Neural cell (in vitro differentiated cells): ENCODE measurements around the gene BRD3OS. TPM values are rescaled to one million over a fixed set of nuclear protein-coding genes. Genes with fewer than 3 reads are reported as not detected.

ENCODE experiments used
- H2AFZ ChIP-seq: fragments of 200-600, 300-800 bp; sonication (generic), shearing (Covaris generic); 2 replicates; pipeline ENCODE4 v1.6.0; 2014; ENCODE audit warnings: low read depth, mild to moderate bottlenecking, antibody characterized with exemption, low read length, moderate library complexity
- H3F3A ChIP-seq: fragments of 200-600 bp; shearing (Covaris generic); 2 replicates; pipeline ENCODE4 v1.6.1; 2016; ENCODE audit warnings: mild to moderate bottlenecking, moderate library complexity, mixed read lengths, antibody characterized with exemption, low read length; ENCODE audit not compliant: insufficient read depth, poor library complexity, severe bottlenecking
- H3K27ac ChIP-seq: fragments of 200-600, 300-800 bp; sonication (generic), shearing (Covaris generic); 2 replicates; pipeline ENCODE4 v1.5.1; 2014; ENCODE audit warnings: mild to moderate bottlenecking, low read length, moderate library complexity
- H3K27me3 ChIP-seq: fragments of 300-800, 200-600 bp; sonication (generic), shearing (Covaris generic); 2 replicates; pipeline ENCODE4 v1.6.0; 2014; ENCODE audit warnings: mild to moderate bottlenecking, low read depth, low read length, moderate library complexity; ENCODE audit not compliant: insufficient read depth
- H3K36me3 ChIP-seq: fragments of 300-800, 200-600 bp; sonication (generic), shearing (Covaris generic); 2 replicates; pipeline ENCODE4 v1.5.1; 2014; ENCODE audit warnings: mild to moderate bottlenecking, antibody characterized with exemption, low read length, moderate library complexity; ENCODE audit not compliant: insufficient read depth
- H3K4me2 ChIP-seq: fragments of 300-800, 200-600 bp; sonication (generic), shearing (Covaris generic); 2 replicates; pipeline ENCODE4 v1.6.0; 2014; ENCODE audit warnings: mild to moderate bottlenecking, low read length
- H3K4me3 ChIP-seq: fragments of 300-800, 200-600 bp; sonication (generic), shearing (Covaris generic); 2 replicates; pipeline ENCODE4 v1.5.1; 2014; ENCODE audit warnings: mild to moderate bottlenecking, low read length, moderate library complexity
- H3K79me2 ChIP-seq: fragments of 200-600 bp; shearing (Covaris generic); replicated peaks from 2 replicates; pipeline ENCODE4 v1.6.0; 2014; ENCODE audit warnings: mild to moderate bottlenecking, low read length, moderate library complexity; ENCODE audit not compliant: insufficient read depth
- H3K9ac ChIP-seq: fragments of 300-800, 200-600 bp; sonication (generic), shearing (Covaris generic); 2 replicates; pipeline ENCODE4 v1.6.1; 2016; ENCODE audit warnings: mild to moderate bottlenecking, low read length, mixed read lengths
- H3K9me2 ChIP-seq: fragments of 200-600 bp; shearing (Covaris generic); 2 replicates; pipeline ENCODE4 v1.6.1; 2016; ENCODE audit warnings: mild to moderate bottlenecking, low read length, mixed read lengths; ENCODE audit not compliant: insufficient read depth
- H3K9me3 ChIP-seq: fragments of 200-600, 300-800 bp; sonication (generic), shearing (Covaris generic); 2 replicates; pipeline ENCODE4 v1.6.1; 2016; ENCODE audit warnings: mild to moderate bottlenecking, mixed run types, low read length, moderate library complexity, mixed read lengths
- H4K20me1 ChIP-seq: fragments of 200-600 bp; shearing (Covaris generic); 2 replicates; pipeline ENCODE4 v1.6.1; 2016; ENCODE audit warnings: mild to moderate bottlenecking, mixed run types; ENCODE audit not compliant: insufficient read depth
- CTCF ChIP-seq: fragments of 450-650 bp; IDR thresholded peaks from 2 replicates; pipeline ENCODE4 v1.5.1; 2014; ENCODE audit warnings: antibody characterized with exemption, mild to moderate bottlenecking, moderate library complexity; ENCODE audit not compliant: poor library complexity, severe bottlenecking
- EP300 ChIP-seq: fragments of 450-650 bp; conservative IDR thresholded peaks from 2 replicates; pipeline ENCODE4 v1.6.1; 2014; ENCODE audit warnings: antibody characterized with exemption, mild to moderate bottlenecking, moderate library complexity; ENCODE audit not compliant: poor library complexity, severe bottlenecking
- EZH2 ChIP-seq: fragments of 200-600, 300-800 bp; shearing (Covaris generic), sonication (generic); IDR thresholded peaks from 2 replicates; pipeline ENCODE4 v1.6.1; 2014; ENCODE audit warnings: antibody characterized with exemption, low read length, borderline replicate concordance, mild to moderate bottlenecking; ENCODE audit not compliant: insufficient read depth, poor library complexity, severe bottlenecking
- MXI1 ChIP-seq: fragments of 450-650 bp; conservative IDR thresholded peaks from 2 replicates; pipeline ENCODE4 v1.6.1; 2014; ENCODE audit warnings: antibody characterized with exemption, mild to moderate bottlenecking; ENCODE audit not compliant: poor library complexity, severe bottlenecking
- POLR2AphosphoS5 ChIP-seq: IDR thresholded peaks from 2 replicates; pipeline ENCODE4 v1.6.1; 2012
- RAD21 ChIP-seq: fragments of 450-650 bp; conservative IDR thresholded peaks from 2 replicates; pipeline ENCODE4 v1.6.1; 2014; ENCODE audit warnings: antibody characterized with exemption, mild to moderate bottlenecking, moderate library complexity
- SMC3 ChIP-seq: fragments of 450-650 bp; conservative IDR thresholded peaks from 2 replicates; pipeline ENCODE4 v1.6.1; 2014; ENCODE audit warnings: antibody characterized with exemption, mild to moderate bottlenecking, moderate library complexity; ENCODE audit not compliant: poor library complexity
- TAF1 ChIP-seq: IDR thresholded peaks from 2 replicates; pipeline ENCODE4 v1.6.1; 2012; ENCODE audit warnings: low read depth
- polyA plus RNA-seq: library from polyadenylated mRNA; depleted of rRNA; stranded (reverse); fragments of >200 nt; gene quantifications from 2 replicates; pipeline ENCODE4 v1.2.3, GENCODE V29; 2014
- TF ChIP-seq, protein P1 (sequence below): IDR thresholded peaks from 2 replicates; pipeline ENCODE4 v1.6.1; 2012; ENCODE audit warnings: borderline replicate concordance

The BRD3OS gene
- polyA plus RNA-seq, 1 donor from 2014 or later = 49.5 TPM

DNA sequence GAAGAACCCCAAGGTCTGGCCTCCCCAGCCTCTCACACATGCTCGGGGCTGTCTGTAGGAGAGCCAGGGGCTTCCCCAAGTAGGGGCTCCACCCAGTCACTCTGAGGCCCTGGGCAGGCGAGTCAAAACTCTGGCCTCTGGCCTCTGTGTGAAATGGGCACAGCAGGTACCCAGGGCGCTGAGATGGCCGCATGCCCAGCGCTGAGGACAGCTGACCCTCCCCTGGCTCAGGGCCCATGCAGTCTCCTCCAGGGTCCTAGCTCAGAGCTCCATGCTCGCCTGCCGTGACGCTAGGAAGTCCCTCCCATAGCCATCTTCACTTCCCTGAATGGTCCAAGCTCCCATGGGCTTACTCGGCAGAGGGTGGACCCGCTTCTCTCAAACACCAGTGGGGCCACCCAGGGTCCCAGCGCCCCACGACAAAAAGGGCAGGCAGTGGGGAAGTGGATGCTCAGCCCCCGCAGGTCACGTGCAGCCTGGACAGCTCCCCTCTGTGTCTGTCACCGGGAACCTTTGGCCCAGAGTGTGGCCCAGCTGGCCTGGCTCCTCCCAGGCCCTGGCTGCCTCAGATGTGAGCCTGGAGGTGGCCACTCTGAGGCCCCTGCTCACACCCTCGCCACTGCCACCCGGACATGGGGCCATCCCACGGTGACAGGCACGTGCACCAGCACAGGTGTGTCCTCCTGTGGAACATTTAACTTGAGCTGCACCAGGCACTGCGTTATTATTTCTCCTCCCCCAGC lies 21.0 kb upstream of the BRD3OS start:
- H3K9me3 ChIP-seq = no peaks in the 10 kb centered on the region
- H3K27ac ChIP-seq = no peak overlapping the region
- no peaks in the 10 kb centered on the region for H4K20me1 ChIP-seq

GRCh38 chr9:134004881-134005280 lies 20.4 kb upstream of the BRD3OS start:
- Histone ChIP-seq H3K9ac (no peak overlapping the region), H3K36me3 (no peaks in the 10 kb centered on the region), H3K9me3 (no peaks in the 10 kb centered on the region), H3K27me3 (no peaks in the 10 kb centered on the region), H3K79me2 (no peaks in the 10 kb centered on the region), H2AFZ (no peak overlapping the region), H3K4me2 (no peak overlapping the region), H3F3A (no peaks in the 10 kb centered on the region), H3K27ac (no peak overlapping the region), H3K4me3 (no peak overlapping the region), H4K20me1 (no peaks in the 10 kb centered on the region), H3K9me2 (no peaks in the 10 kb centered on the region)
- TF ChIP-seq EP300 (no peak), POLR2AphosphoS5 (no peak), EZH2 (no peak), MXI1 (no peak), RAD21 (no peak), SMC3 (no peak), TAF1 (no peak), CTCF (no peak)

More for the DNA sequence above, 21.0 kb upstream of the BRD3OS start:
- no peak overlapping the region for H3K4me2 ChIP-seq
- no peaks in the 10 kb centered on the region for H3F3A ChIP-seq
- no peaks in the 10 kb centered on the region for H3K36me3 ChIP-seq
- H3K9me2 ChIP-seq = no peaks in the 10 kb centered on the region
- H3K9ac ChIP-seq = no peak overlapping the region
- no peaks in the 10 kb centered on the region for H3K27me3 ChIP-seq
- TF ChIP-seq, protein P1, sequence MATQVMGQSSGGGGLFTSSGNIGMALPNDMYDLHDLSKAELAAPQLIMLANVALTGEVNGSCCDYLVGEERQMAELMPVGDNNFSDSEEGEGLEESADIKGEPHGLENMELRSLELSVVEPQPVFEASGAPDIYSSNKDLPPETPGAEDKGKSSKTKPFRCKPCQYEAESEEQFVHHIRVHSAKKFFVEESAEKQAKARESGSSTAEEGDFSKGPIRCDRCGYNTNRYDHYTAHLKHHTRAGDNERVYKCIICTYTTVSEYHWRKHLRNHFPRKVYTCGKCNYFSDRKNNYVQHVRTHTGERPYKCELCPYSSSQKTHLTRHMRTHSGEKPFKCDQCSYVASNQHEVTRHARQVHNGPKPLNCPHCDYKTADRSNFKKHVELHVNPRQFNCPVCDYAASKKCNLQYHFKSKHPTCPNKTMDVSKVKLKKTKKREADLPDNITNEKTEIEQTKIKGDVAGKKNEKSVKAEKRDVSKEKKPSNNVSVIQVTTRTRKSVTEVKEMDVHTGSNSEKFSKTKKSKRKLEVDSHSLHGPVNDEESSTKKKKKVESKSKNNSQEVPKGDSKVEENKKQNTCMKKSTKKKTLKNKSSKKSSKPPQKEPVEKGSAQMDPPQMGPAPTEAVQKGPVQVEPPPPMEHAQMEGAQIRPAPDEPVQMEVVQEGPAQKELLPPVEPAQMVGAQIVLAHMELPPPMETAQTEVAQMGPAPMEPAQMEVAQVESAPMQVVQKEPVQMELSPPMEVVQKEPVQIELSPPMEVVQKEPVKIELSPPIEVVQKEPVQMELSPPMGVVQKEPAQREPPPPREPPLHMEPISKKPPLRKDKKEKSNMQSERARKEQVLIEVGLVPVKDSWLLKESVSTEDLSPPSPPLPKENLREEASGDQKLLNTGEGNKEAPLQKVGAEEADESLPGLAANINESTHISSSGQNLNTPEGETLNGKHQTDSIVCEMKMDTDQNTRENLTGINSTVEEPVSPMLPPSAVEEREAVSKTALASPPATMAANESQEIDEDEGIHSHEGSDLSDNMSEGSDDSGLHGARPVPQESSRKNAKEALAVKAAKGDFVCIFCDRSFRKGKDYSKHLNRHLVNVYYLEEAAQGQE = no peak
- TF ChIP-seq POLR2AphosphoS5 (no peak), MXI1 (no peak), RAD21 (no peak), EP300 (no peak), CTCF (no peak), SMC3 (no peak), TAF1 (no peak), EZH2 (no peak)
- no peak overlapping the region for H3K4me3 ChIP-seq
- H2AFZ ChIP-seq = no peak overlapping the region
- no peaks in the 10 kb centered on the region for H3K79me2 ChIP-seq
